K562 (cell line): ENCODE results near the gene LCNL1. TPM values are rescaled to one million over a fixed set of nuclear protein-coding genes. Genes with fewer than 3 reads are reported as not detected.

Experiments
- ATAC-seq: fragments of 200-7000 bp; cut with Tn5 transposase; 3 replicates; pipeline ENCODE4 v1.9.1; 2020; ENCODE audit warnings: moderate library complexity
- BruUV-seq: library from RNA; stranded (reverse); fragments of 400-500 nt; replicated peaks from 2 replicates; lab custom pipeline; 2021; lab: Mats Ljungman, UMichigan
- CTCF ChIA-PET: fragments of 300-600 bp; formaldehyde crosslinking; extraction: SDS; loops from one replicate; lab custom pipeline; 2021; ENCODE audit warnings: low intra/inter-chr PET ratio; lab: Yijun Ruan, JAX
- POLR2A ChIA-PET: fragments of 300-600, 350-650 bp; sonication (Branson Sonifier 250); formaldehyde crosslinking; extraction: SDS; loops from one replicate; lab custom pipeline; 2021; ENCODE audit warnings: antibody characterized with exemption, inconsistent platforms; lab: Yijun Ruan, JAX
- DNase-seq, 4 experiments: peaks; one replicate each; pipeline versions ENCODE4 v3.0.0 to v3.0.0-alpha.2; 2011 to 2018; ENCODE audit warnings: low spot score in 3 of 4, mixed read lengths in 3 of 4; ENCODE audit errors: extremely low read depth in 1 of 4
- FAIRE-seq: peaks from 2 replicates; lab custom pipeline; 2011; peaks lifted over from hg19 to GRCh38; lab: Jason Lieb, UNC
- H2AFZ ChIP-seq: 2 replicates; pipeline ENCODE4 v1.6.0; 2011; ENCODE audit warnings: low read depth, low read length, control low read depth, inconsistent platforms
- H3K27ac ChIP-seq: fragments of 200-600 bp; 3 replicates; pipeline ENCODE4 v1.8.0; 2011; ENCODE audit warnings: low read depth, mild to moderate bottlenecking, control low read depth, inconsistent platforms, low read length, moderate library complexity, mixed read lengths; ENCODE audit errors: extremely low read depth
- H3K27me3 ChIP-seq, 2 experiments: fragments of 300-600 bp in 1 of 2; 2 replicates in 1 of 2; 3 replicates in 1 of 2; pipeline versions ENCODE4 v1.6.0 to v1.8.0; 2011; ENCODE audit warnings: inconsistent platforms in 2 of 2, low read length in 2 of 2, mild to moderate bottlenecking in 1 of 2, mixed read lengths in 1 of 2, moderate library complexity in 1 of 2; ENCODE audit not compliant: control insufficient read depth in 2 of 2, insufficient read depth in 2 of 2
- H3K36me3 ChIP-seq: fragments of 300-600 bp; 3 replicates; pipeline ENCODE4 v1.8.0; 2011; ENCODE audit warnings: mild to moderate bottlenecking, low read length, inconsistent platforms; ENCODE audit not compliant: control insufficient read depth, insufficient read depth
- H3K4me1 ChIP-seq, 2 experiments: fragments of 200-600 bp in 1 of 2; replicated peaks in 1 of 2; 2 replicates in 1 of 2; 3 replicates in 1 of 2; pipeline versions ENCODE4 v1.5.1 to v1.8.0; 2011; ENCODE audit warnings: inconsistent platforms in 2 of 2, low read length in 2 of 2, mild to moderate bottlenecking in 1 of 2, mixed read lengths in 1 of 2, moderate library complexity in 1 of 2; ENCODE audit not compliant: control insufficient read depth in 2 of 2, insufficient read depth in 2 of 2
- H3K4me2 ChIP-seq: 2 replicates; pipeline ENCODE4 v1.6.1; 2011; ENCODE audit warnings: low read length, control low read depth, inconsistent platforms, mixed read lengths; ENCODE audit not compliant: insufficient read depth
- H3K4me3 ChIP-seq: fragments of 200-600 bp; sonication (generic), shearing (Covaris generic); 2 replicates; pipeline ENCODE4 v1.5.1; 2016; ENCODE audit warnings: control low read depth, inconsistent platforms
- H3K79me2 ChIP-seq: fragments of 200-600 bp; 3 replicates; pipeline ENCODE4 v1.8.0; 2011; ENCODE audit warnings: low read length, inconsistent platforms; ENCODE audit not compliant: control insufficient read depth, insufficient read depth
- H3K9ac ChIP-seq, 2 experiments: 2 replicates each; pipeline versions ENCODE4 v1.6.0 to v1.6.1; 2011; ENCODE audit warnings: low read depth in 2 of 2, low read length in 2 of 2, control low read depth in 1 of 2, inconsistent platforms in 1 of 2, mild to moderate bottlenecking in 1 of 2, mixed read lengths in 1 of 2; ENCODE audit not compliant: insufficient read depth in 1 of 2
- H3K9me1 ChIP-seq: one replicate; pipeline ENCODE4 v1.6.0; 2011; ENCODE audit warnings: inconsistent platforms, mild to moderate bottlenecking, low read length, moderate library complexity; ENCODE audit not compliant: control insufficient read depth, insufficient read depth
- H3K9me3 ChIP-seq: replicated peaks from 2 replicates; pipeline ENCODE4 v1.5.1; 2011; ENCODE audit warnings: low read depth, low read length, inconsistent platforms; ENCODE audit not compliant: control insufficient read depth, insufficient read depth
- H4K20me1 ChIP-seq: replicated peaks from 2 replicates; pipeline ENCODE4 v1.6.1; 2011; ENCODE audit warnings: low read length, inconsistent platforms, mixed read lengths; ENCODE audit not compliant: control insufficient read depth, insufficient read depth
- ATF2 ChIP-seq: sonication (generic); formaldehyde crosslinking; IDR thresholded peaks from 2 replicates; pipeline ENCODE4 v1.8.1; 2022; ENCODE audit warnings: missing genetic modification reagents
- ATF3 ChIP-seq, 2 experiments: fragments of 450-650 bp in 1 of 2; sonication (generic) in 1 of 2; formaldehyde crosslinking in 1 of 2; IDR thresholded peaks in 1 of 2; conservative IDR thresholded peaks in 1 of 2; 2 replicates each; pipeline versions ENCODE4 v1.6.1 to v1.8.1; 2016 to 2023; ENCODE audit warnings: mild to moderate bottlenecking in 2 of 2, moderate library complexity in 2 of 2, inconsistent platforms in 1 of 2, missing genetic modification reagents in 1 of 2
- CLOCK ChIP-seq: fragments of 250-450 bp; sonication (Bioruptor Pico); IDR thresholded peaks from 2 replicates; pipeline ENCODE4 v1.4.0; 2020; ENCODE audit warnings: mild to moderate bottlenecking, moderate library complexity, borderline replicate concordance
- CTCF ChIP-seq, 3 experiments: IDR thresholded peaks in 2 of 3; conservative IDR thresholded peaks in 1 of 3; 2 replicates each; pipeline ENCODE4 v1.5.1; 2011 to 2012; ENCODE audit warnings: low read length in 3 of 3, mild to moderate bottlenecking in 3 of 3, control low read depth in 2 of 3, improper control_type of control experiment in 1 of 3, inconsistent platforms in 1 of 3, low read depth in 1 of 3, mixed read lengths in 1 of 3, moderate library complexity in 1 of 3; ENCODE audit not compliant: insufficient read depth in 2 of 3
- HNRNPUL1 ChIP-seq: fragments of 200-400 bp; formaldehyde crosslinking; IDR thresholded peaks from 2 replicates; pipeline ENCODE4 v1.6.1; 2017; ENCODE audit warnings: low read length
- KLF10 ChIP-seq: fragments of 250-450 bp; sonication (Bioruptor Pico); IDR thresholded peaks from 2 replicates; pipeline ENCODE4 v1.6.1; 2021; ENCODE audit warnings: matching md5 sums
- MYNN ChIP-seq, 2 experiments: sonication (generic); formaldehyde crosslinking in 1 of 2; IDR thresholded peaks; 2 replicates each; pipeline versions ENCODE4 v1.5.0 to v1.6.1; 2016 to 2020; ENCODE audit warnings: antibody characterized with exemption in 1 of 2, missing genetic modification reagents in 1 of 2
- NFYB ChIP-seq: IDR thresholded peaks from 2 replicates; pipeline ENCODE4 v1.6.1; 2011; ENCODE audit warnings: mild to moderate bottlenecking, moderate library complexity; ENCODE audit not compliant: insufficient read length; ENCODE audit errors: extremely low read depth
- RBM39 ChIP-seq: fragments of 200-400 bp; formaldehyde crosslinking; optimal IDR thresholded peaks from 2 replicates; pipeline ENCODE3; 2018; ENCODE audit warnings: low read depth, low read length
- SMARCA4 ChIP-seq: fragments of 450-650 bp; IDR thresholded peaks from 2 replicates; pipeline ENCODE4 v1.6.1; 2016
- SREBF2 ChIP-seq: sonication (generic); formaldehyde crosslinking; IDR thresholded peaks from 2 replicates; pipeline ENCODE4 v1.4.0; 2020; ENCODE audit warnings: mild to moderate bottlenecking, missing genetic modification reagents
- TAF9B ChIP-seq: fragments of 450-650 bp; IDR thresholded peaks from 2 replicates; pipeline ENCODE4 v1.6.1; 2018; ENCODE audit warnings: mild to moderate bottlenecking; ENCODE audit not compliant: partially characterized antibody
- ZNF644 ChIP-seq: fragments of 200-800 bp; sonication (Bioruptor generic); IDR thresholded peaks from 2 replicates; pipeline ENCODE4 v1.6.1; 2016; ENCODE audit warnings: low read depth, missing genetic modification characterization, missing compliant biosample characterization
- ZNF785 ChIP-seq: fragments of 250-450 bp; sonication (Bioruptor Pico); IDR thresholded peaks from 2 replicates; pipeline ENCODE4 v1.4.0; 2020; ENCODE audit warnings: mild to moderate bottlenecking
- WGBS: fragments of 100-300 bp; shearing (Covaris generic); methylation state at CpG from one replicate; pipeline ENCODE4 v1.1.6; 2016; ENCODE audit warnings: low coverage, mixed read lengths; ENCODE audit not compliant: insufficient coverage; ENCODE audit errors: missing lambda C conversion rate; 5-methylcytosine and 5-hydroxymethylcytosine counted together
- in situ Hi-C: fragments of 300-500 bp; cut with MboI; formaldehyde crosslinking; loops from 4 replicates; pipeline ENCODE4 v1.15.0; 2018; ENCODE audit warnings: inconsistent platforms, mixed read lengths
- intact Hi-C: fragments of 100-400 bp; cut with micrococcal nuclease; formaldehyde crosslinking; loops from 2 replicates; pipeline ENCODE4 v1.14.2; 2022
- polyA plus RNA-seq, 8 experiments: library from polyadenylated mRNA; depleted of rRNA in 4 of 8; stranded (reverse) in 5 of 8; unstranded in 3 of 8; fragments of >200 nt; fragmentation: Nextera tagmentation in 2 of 8; fragmentation: Illumina TruSeq in 1 of 8; extraction: Ambion mirVana in 2 of 8; extraction: Trizol in 1 of 8; gene quantifications; 2 replicates each; pipeline versions ENCODE4 v1.2.1 to v1.2.3, GENCODE V29; 2011 to 2014; ENCODE audit warnings: inconsistent platforms in 1 of 8, missing spikeins in 1 of 8
- total RNA-seq, 7 experiments: library from RNA; depleted of rRNA in 6 of 7; stranded (reverse); fragments of >200 nt in 6 of 7; fragmentation: Illumina TruSeq in 2 of 7; extraction: Trizol in 2 of 7; gene quantifications; 2 replicates each; pipeline versions ENCODE4 v1.2.1 to v1.2.3, GENCODE V29; 2011 to 2021; ENCODE audit warnings: low replicate concordance in 1 of 7
- TF ChIP-seq, protein P1 (sequence below): fragments of 450-650 bp; IDR thresholded peaks from 2 replicates; pipeline ENCODE4 v1.6.1; 2016; ENCODE audit warnings: missing biosample characterization, missing genetic modification characterization

Gene LCNL1
- total and polyA plus RNA-seq, 9 of the 15 experiments (the other 6 are each of a cell fraction or from before 2014, with no cell fraction given) = 0.04 to 0.16 (median 0.04) TPM; not detected in 4

- Histone ChIP-seq H3K27me3 (no peaks in the 10 kb centered on the region), H3K4me3 (no peak overlapping the region), H4K20me1 (no peaks in the 10 kb centered on the region), H3K36me3 (no peaks in the 10 kb centered on the region), H3K9ac (peak overlapping the region in 1 of 2 experiments; percentile 73; a peak in 2 of 4 replicates), H3K27ac (no peak overlapping the region), H2AFZ (no peak overlapping the region), H3K4me1 (peaks cover 0 to 91% of the 10 kb centered on the region in 2 experiments; a peak in 2 of 5 replicates), H3K79me2 (no peaks in the 10 kb centered on the region), H3K4me2 (no peak overlapping the region), H3K9me1 (no peaks in the 10 kb centered on the region), H3K9me3 (no peaks in the 10 kb centered on the region)
- CTCF ChIA-PET = no interaction called here
- no peak for FAIRE-seq
- no peak for ATAC-seq
- no TSS peak for BruUV-seq
- POLR2A ChIA-PET = no interaction called here
- DNase-seq = no peak
- intact Hi-C loops = no loop called here
- in situ Hi-C loops = no loop called here
- 44% methylated on average over 11 of the region's 13 CpGs for WGBS
- TF ChIP-seq ATF2 (no peak), ATF3 (IDR thresholded peaks at IDR 0.05) (no peak), ATF3 (CRISPR knock-in tag; conservative IDR thresholded peaks at IDR 0.05) (no peak), KLF10 (no peak), CLOCK (CRISPR knock-in tag) (no peak), RBM39 (no peak), ZNF644 (tag) (no peak), TAF9B (no peak), NFYB (no peak), SREBF2 (CRISPR knock-in tag) (no peak), SMARCA4 (no peak), MYNN (IDR thresholded peaks at IDR 0.05) (no peak), MYNN (CRISPR knock-in tag; IDR thresholded peaks at IDR 0.05) (no peak), HNRNPUL1 (no peak), ZNF785 (CRISPR knock-in tag) (no peak), CTCF (IDR thresholded peaks at IDR 0.05 in 2 of 3, conservative IDR thresholded peaks at IDR 0.05 in 1 of 3; ENCODE audit: insufficient read depth in 2 of 3, low read depth in 1 of 3, low read length in 3 of 3) (no peak)
- TF ChIP-seq, protein P1, sequence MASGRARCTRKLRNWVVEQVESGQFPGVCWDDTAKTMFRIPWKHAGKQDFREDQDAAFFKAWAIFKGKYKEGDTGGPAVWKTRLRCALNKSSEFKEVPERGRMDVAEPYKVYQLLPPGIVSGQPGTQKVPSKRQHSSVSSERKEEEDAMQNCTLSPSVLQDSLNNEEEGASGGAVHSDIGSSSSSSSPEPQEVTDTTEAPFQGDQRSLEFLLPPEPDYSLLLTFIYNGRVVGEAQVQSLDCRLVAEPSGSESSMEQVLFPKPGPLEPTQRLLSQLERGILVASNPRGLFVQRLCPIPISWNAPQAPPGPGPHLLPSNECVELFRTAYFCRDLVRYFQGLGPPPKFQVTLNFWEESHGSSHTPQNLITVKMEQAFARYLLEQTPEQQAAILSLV (tag) = no peak
These were observed 10.1 kb upstream of the LCNL1 start for GRCh38 chr9:136972743-136973142.
